OCI-LY1 (cell line): ENCODE results near the gene ATR.

ENCODE experiments used
- EZH2 ChIP-seq: fragments of 200-600 bp; sonication (generic), shearing (Covaris generic); IDR thresholded peaks from 2 replicates; pipeline ENCODE4 v1.8.0; 2017; ENCODE audit warnings: borderline replicate concordance, mixed run types, mild to moderate bottlenecking, antibody characterized with exemption, low read length, moderate library complexity, mixed read lengths
- TF ChIP-seq, protein P1 (sequence below): fragments of 200-600 bp; sonication (generic), shearing (Covaris generic); IDR thresholded peaks from 2 replicates; pipeline ENCODE4 v1.5.1; 2017; ENCODE audit warnings: mild to moderate bottlenecking, antibody characterized with exemption, low read length, moderate library complexity, mixed read lengths

DNA sequence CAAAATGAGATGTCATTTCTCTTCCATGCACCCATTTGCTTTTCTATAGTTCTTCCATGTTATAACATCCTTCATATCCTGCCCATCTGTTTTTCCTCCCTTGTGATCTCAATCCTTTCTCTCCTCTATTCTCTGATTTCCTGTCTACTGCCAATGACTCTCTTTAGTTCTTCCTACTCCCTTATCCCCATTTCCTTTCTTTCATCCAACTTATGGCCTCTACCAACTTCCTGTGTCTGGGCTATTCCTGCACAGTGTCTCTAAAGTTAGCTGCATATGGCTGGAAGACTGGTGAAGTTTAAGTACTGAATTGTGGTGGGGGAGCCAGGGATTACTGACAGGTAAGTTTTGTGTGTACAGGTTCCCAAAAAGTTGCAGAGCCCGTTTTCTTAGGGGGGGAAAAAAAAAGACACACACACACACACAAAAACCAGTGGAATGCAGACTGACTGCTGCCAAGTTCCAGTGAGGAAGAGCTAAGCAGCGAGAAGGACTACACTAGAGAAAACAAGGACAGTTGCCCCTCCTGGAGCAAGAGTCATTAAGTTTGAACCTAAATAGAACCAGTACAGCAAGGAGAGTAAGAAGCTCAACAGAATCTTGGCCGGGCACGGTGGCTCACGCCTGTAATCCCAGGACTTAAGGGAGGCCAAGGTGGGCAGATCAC lies 159.5 kb downstream of the ATR start:
- TF ChIP-seq EZH2, result no peak
- TF ChIP-seq, protein P1, sequence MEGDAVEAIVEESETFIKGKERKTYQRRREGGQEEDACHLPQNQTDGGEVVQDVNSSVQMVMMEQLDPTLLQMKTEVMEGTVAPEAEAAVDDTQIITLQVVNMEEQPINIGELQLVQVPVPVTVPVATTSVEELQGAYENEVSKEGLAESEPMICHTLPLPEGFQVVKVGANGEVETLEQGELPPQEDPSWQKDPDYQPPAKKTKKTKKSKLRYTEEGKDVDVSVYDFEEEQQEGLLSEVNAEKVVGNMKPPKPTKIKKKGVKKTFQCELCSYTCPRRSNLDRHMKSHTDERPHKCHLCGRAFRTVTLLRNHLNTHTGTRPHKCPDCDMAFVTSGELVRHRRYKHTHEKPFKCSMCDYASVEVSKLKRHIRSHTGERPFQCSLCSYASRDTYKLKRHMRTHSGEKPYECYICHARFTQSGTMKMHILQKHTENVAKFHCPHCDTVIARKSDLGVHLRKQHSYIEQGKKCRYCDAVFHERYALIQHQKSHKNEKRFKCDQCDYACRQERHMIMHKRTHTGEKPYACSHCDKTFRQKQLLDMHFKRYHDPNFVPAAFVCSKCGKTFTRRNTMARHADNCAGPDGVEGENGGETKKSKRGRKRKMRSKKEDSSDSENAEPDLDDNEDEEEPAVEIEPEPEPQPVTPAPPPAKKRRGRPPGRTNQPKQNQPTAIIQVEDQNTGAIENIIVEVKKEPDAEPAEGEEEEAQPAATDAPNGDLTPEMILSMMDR, result no peak
